Astrocyte of the spinal cord (primary cell): ENCODE measurements around the gene SCN8A.

ENCODE experiments used
- DNase-seq: peaks from one replicate; pipeline ENCODE4 v3.0.0; 2011; ENCODE audit warnings: low read depth, low spot score
- H3K4me3 ChIP-seq: 2 replicates; pipeline ENCODE4 v1.5.1; 2011; ENCODE audit warnings: low read depth, mild to moderate bottlenecking, low read length, moderate library complexity
- in situ Hi-C: cut with HindIII; loops from 2 replicates; pipeline ENCODE4 v1.10.0; 2017; ENCODE audit warnings: low sequenced_read_pairs
- TF ChIP-seq, protein P1 (sequence below): IDR thresholded peaks from 2 replicates; pipeline ENCODE4 v1.5.1; 2012; ENCODE audit warnings: low read depth, mild to moderate bottlenecking, low read length, inconsistent platforms

SCN8A gene

DNA sequence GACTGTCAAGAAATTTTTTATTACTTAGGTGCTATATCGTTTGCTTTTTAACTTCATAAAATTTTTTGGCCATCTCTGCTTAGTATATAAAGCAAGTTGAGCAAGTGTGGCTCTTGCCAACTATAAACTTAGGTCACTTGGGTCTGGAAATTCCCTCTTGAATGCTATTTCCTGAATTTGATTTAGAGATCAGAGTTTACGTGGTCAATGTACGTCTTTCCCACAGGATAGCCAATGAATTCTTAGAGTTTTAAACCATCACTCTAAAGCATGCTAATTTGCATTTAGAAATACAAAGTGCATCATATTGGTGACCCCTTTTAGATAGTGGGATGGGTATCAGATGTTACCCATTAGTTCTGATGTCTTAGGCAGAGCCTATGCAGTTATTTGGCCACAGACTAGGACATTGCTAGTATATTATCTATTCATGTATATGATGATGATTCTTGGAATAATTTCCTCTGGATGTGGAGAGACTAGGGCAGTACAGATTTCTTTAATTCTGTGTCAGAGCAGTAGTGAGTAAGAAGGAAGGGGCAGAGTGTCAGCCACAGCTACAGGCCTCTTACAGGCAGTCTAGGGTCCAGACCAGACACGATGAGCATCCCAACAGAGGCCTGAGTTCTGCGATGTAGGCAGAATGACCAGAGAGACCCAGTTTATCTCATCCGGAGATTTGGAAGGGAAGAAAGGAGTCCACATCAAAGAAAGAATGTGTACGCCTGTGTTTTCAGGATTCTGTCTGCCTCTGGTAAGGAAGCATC lies 30.3 kb downstream of the SCN8A start:
- TF ChIP-seq, protein P1, sequence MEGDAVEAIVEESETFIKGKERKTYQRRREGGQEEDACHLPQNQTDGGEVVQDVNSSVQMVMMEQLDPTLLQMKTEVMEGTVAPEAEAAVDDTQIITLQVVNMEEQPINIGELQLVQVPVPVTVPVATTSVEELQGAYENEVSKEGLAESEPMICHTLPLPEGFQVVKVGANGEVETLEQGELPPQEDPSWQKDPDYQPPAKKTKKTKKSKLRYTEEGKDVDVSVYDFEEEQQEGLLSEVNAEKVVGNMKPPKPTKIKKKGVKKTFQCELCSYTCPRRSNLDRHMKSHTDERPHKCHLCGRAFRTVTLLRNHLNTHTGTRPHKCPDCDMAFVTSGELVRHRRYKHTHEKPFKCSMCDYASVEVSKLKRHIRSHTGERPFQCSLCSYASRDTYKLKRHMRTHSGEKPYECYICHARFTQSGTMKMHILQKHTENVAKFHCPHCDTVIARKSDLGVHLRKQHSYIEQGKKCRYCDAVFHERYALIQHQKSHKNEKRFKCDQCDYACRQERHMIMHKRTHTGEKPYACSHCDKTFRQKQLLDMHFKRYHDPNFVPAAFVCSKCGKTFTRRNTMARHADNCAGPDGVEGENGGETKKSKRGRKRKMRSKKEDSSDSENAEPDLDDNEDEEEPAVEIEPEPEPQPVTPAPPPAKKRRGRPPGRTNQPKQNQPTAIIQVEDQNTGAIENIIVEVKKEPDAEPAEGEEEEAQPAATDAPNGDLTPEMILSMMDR, result no peak
- H3K4me3 ChIP-seq, result no peak overlapping the region
- in situ Hi-C loops, result no loop called here
- DNase-seq, result no peak

DNA sequence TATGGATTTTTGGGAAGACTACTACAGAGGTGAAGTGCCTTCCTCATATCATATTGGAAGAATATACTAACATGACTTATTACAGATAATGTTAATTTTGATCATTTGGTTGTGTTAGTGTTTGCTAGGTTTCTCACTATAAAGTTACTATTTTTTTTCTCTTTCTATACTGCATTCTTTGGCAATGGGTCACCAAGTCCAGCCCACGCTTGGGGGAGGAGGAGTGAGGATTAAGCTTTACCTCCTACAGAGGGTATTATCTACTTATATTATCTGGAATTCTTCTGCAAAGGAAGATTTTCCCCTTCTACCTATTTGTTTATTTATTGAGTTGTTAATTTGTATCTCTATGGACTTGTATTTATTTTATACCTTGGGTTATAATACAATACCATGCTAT lies 31.5 kb downstream of the SCN8A start:
- H3K4me3 ChIP-seq, result no peak overlapping the region
- in situ Hi-C loops, result no loop called here
- DNase-seq, result peak; percentile 43
- TF ChIP-seq, protein P1, result no peak

DNA sequence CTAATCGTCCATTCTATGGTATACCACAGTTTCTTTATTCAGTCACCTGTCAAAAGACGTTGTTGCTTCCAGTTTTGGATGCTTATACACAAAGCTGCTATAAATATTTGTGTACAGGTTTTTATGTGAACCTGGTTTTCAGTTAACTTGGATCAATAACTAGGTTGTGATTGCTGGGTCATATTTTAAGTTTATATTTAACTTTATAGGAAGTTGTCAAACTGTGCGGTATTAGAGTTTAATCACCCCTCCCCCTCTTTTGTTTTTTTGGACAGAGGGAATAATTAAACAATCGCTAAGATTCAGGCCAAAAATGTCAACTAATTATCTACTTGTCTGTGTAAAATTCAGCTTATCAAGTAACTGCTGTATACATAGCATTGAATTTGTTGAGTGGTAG lies 34.3 kb downstream of the SCN8A start:
- DNase-seq, result no peak
- TF ChIP-seq, protein P1, result no peak
- in situ Hi-C loops, result no loop called here
- H3K4me3 ChIP-seq, result no peak overlapping the region

DNA sequence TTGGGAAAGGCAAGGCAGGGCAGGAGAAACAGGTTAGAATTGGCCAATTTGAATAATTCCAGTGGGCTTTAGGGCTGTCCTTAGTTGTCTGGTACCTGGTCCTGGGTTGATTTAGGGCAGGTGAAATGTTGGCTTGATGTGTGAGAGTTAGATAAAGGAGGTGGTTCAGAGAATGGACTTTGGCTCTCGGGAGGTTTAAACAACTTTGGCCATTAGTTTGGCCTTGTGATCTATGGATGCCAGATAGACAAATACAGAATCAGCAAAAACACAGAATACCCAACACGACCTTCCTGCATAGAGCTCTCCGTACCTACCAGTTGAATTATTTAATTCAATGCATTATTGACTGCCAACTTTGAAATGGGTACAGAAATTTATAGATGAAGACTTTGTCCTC lies 35.1 kb downstream of the SCN8A start:
- no peak overlapping the region for H3K4me3 ChIP-seq
- in situ Hi-C loops, result no loop called here
- DNase-seq, result no peak
- TF ChIP-seq, protein P1, result no peak

DNA sequence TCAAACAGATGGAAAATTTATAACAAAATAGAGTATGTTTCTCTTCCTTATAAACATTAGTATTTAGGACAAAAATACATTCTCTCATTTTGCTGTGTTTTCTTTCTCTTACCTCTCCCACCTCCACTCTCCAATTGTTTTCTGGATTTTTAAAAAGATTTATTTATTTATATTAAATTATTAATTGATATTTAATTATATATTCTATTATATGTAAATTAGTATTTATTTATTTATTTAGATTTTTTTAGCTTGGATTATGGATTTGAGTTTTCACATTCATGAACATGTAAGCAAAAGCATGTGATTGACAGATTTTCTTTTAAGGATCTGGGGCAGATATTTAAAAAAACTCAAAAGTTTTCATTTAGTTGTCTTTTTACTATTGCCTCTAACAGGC lies 35.6 kb downstream of the SCN8A start:
- no peak for DNase-seq
- in situ Hi-C loops, result no loop called here
- TF ChIP-seq, protein P1, result no peak
- H3K4me3 ChIP-seq, result no peak overlapping the region

DNA sequence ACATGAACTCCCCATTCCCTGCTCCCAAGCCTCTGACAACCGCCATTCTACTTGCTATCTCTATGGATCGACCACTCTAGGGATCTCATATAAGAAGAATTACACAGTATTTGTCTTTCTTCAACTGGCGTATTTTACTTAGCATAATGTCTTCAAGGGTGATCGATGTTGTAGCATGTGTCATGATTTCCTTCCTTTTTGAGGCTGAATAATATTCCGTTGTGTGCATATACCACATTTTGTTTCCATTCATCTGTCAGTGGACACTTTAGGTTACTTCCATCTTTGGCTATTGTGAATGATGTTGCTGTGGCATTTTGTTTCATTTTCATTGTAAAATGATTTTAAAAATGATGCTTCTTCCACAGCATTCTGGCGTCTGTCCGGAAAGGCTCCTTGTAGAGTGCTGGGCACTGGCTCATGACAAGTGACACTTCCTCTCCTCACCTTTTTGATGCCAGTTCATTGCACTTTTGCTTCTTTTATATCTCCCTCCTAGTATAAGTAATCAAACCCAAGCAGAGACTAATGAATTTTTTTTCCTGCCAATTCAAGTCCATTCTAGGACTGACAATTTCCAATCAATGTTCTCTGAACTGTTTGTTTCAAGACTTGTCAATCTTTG lies 39.3 kb downstream of the SCN8A start:
- no peak overlapping the region for H3K4me3 ChIP-seq
- no peak for DNase-seq
- TF ChIP-seq, protein P1, result no peak
- in situ Hi-C loops, result no loop called here
